HepG2 (cell line): ENCODE measurements around the gene ERCC6L2.

ENCODE experiments used
- CEBPB ChIP-seq: IDR thresholded peaks from 2 replicates; pipeline ENCODE4 v1.6.1; 2011; ENCODE audit warnings: low read depth, low read length, improper control_type of control experiment, borderline replicate concordance
- FLYWCH1 ChIP-seq: sonication (generic); formaldehyde crosslinking; IDR thresholded peaks from 2 replicates; pipeline ENCODE4 v1.8.1; 2023; ENCODE audit warnings: mild to moderate bottlenecking, missing genetic modification reagents
- KAT8 ChIP-seq: IDR thresholded peaks from 2 replicates; pipeline ENCODE4 v1.6.1; 2016; ENCODE audit warnings: missing genetic modification reagents, missing compliant biosample characterization
- KDM1A ChIP-seq: IDR thresholded peaks from 2 replicates; pipeline ENCODE4 v1.6.1; 2016; ENCODE audit warnings: missing compliant biosample characterization
- MEIS2 ChIP-seq: sonication (generic); formaldehyde crosslinking; IDR thresholded peaks from 2 replicates; pipeline ENCODE4 v1.9.0; 2021; ENCODE audit warnings: mild to moderate bottlenecking, missing genetic modification reagents
- MXI1 ChIP-seq: IDR thresholded peaks from 3 replicates; pipeline ENCODE4 v1.6.1; 2012; ENCODE audit warnings: low read depth, low read length, inconsistent platforms, borderline replicate concordance
- POLR2A ChIP-seq, 2 experiments: IDR thresholded peaks; 2 replicates each; pipeline ENCODE4 v1.6.1; 2011; ENCODE audit warnings: low read depth in 2 of 2, low read length in 2 of 2, mild to moderate bottlenecking in 1 of 2, moderate library complexity in 1 of 2; ENCODE audit not compliant: insufficient read depth in 1 of 2
- ZNF496 ChIP-seq: sonication (generic); formaldehyde crosslinking; IDR thresholded peaks from 2 replicates; pipeline ENCODE4 v1.8.1; 2023; ENCODE audit warnings: mild to moderate bottlenecking, moderate library complexity, missing genetic modification reagents; ENCODE audit not compliant: insufficient replicate concordance
- ZNF724P ChIP-seq: sonication (generic); formaldehyde crosslinking; IDR thresholded peaks from 2 replicates; pipeline ENCODE4 v1.8.0; 2022; ENCODE audit warnings: missing genetic modification reagents, borderline replicate concordance
- ZNF788 ChIP-seq: sonication (generic); formaldehyde crosslinking; IDR thresholded peaks from 2 replicates; pipeline ENCODE4 v1.5.0; 2020; ENCODE audit warnings: mild to moderate bottlenecking, missing genetic modification reagents, borderline replicate concordance
- TF ChIP-seq, protein P1 (sequence below): sonication (generic); formaldehyde crosslinking; IDR thresholded peaks from 2 replicates; pipeline ENCODE4 v1.5.0; 2020; ENCODE audit warnings: mild to moderate bottlenecking, missing genetic modification reagents, moderate library complexity
- TF ChIP-seq, protein P2 (sequence below), 2 experiments: sonication (generic) in 1 of 2; formaldehyde crosslinking in 1 of 2; IDR thresholded peaks; 2 replicates each; pipeline versions ENCODE4 v1.5.1 to v1.6.1; 2011 to 2020; ENCODE audit warnings: borderline replicate concordance in 1 of 2, low read depth in 1 of 2, low read length in 1 of 2, mild to moderate bottlenecking in 1 of 2, missing genetic modification reagents in 1 of 2, moderate library complexity in 1 of 2

- TF ChIP-seq CEBPB: no peak
- TF ChIP-seq FLYWCH1 (CRISPR knock-in tag): no peak
- no peak for TF ChIP-seq ZNF724P (CRISPR knock-in tag)
- TF ChIP-seq, protein P1, sequence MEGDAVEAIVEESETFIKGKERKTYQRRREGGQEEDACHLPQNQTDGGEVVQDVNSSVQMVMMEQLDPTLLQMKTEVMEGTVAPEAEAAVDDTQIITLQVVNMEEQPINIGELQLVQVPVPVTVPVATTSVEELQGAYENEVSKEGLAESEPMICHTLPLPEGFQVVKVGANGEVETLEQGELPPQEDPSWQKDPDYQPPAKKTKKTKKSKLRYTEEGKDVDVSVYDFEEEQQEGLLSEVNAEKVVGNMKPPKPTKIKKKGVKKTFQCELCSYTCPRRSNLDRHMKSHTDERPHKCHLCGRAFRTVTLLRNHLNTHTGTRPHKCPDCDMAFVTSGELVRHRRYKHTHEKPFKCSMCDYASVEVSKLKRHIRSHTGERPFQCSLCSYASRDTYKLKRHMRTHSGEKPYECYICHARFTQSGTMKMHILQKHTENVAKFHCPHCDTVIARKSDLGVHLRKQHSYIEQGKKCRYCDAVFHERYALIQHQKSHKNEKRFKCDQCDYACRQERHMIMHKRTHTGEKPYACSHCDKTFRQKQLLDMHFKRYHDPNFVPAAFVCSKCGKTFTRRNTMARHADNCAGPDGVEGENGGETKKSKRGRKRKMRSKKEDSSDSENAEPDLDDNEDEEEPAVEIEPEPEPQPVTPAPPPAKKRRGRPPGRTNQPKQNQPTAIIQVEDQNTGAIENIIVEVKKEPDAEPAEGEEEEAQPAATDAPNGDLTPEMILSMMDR (CRISPR knock-in tag): no peak
- TF ChIP-seq POLR2A (IDR thresholded peaks at IDR 0.05; ENCODE audit: insufficient read depth in 1 of 2, low read depth in 2 of 2, low read length in 2 of 2): no peak
- TF ChIP-seq MEIS2 (CRISPR knock-in tag): no peak
- TF ChIP-seq ZNF496 (CRISPR knock-in tag): no peak
- no peak for TF ChIP-seq KDM1A (CRISPR knock-in tag)
- TF ChIP-seq MXI1: no peak
- no peak for TF ChIP-seq KAT8 (CRISPR knock-in tag)
- TF ChIP-seq, protein P2, sequence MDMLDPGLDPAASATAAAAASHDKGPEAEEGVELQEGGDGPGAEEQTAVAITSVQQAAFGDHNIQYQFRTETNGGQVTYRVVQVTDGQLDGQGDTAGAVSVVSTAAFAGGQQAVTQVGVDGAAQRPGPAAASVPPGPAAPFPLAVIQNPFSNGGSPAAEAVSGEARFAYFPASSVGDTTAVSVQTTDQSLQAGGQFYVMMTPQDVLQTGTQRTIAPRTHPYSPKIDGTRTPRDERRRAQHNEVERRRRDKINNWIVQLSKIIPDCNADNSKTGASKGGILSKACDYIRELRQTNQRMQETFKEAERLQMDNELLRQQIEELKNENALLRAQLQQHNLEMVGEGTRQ (IDR thresholded peaks at IDR 0.05; ENCODE audit: low read depth, low read length): no peak
- TF ChIP-seq, protein P2 (CRISPR knock-in tag; IDR thresholded peaks at IDR 0.05; ENCODE audit: borderline replicate concordance): no peak
- no peak for TF ChIP-seq ZNF788
These were observed 110.1 kb downstream of the ERCC6L2 start for GRCh38 chr9:95985440-95986055.
